Activated T-cell treated with anti-CD3 and anti-CD28 coated beads, Interleukin-2, amount 50 U/mL, for 24 hours (primary cell): ENCODE results near the gene SAXO2.
"Not testable (repeated sequence)": the region's sequence is repeated elsewhere in the genome, so short reads cannot be mapped to it uniquely, and the experiment has no call there.

Source experiments
- DNase-seq: peaks from one replicate; pipeline ENCODE4 v3.0.0-alpha.2; 2020
- H3K27ac Mint-ChIP-seq: 2 replicates; pipeline ENCODE4 v1.8.0; 2020; ENCODE audit warnings: mild to moderate bottlenecking, mixed read lengths
- H3K27me3 Mint-ChIP-seq: 2 replicates; pipeline ENCODE4 v1.8.0; 2020; ENCODE audit warnings: mixed read lengths
- H3K36me3 Mint-ChIP-seq: 2 replicates; pipeline ENCODE4 v1.8.0; 2020; ENCODE audit warnings: low read depth, mixed read lengths
- H3K4me1 Mint-ChIP-seq: 2 replicates; pipeline ENCODE4 v1.8.0; 2020; ENCODE audit warnings: low read depth, mixed read lengths
- H3K4me3 Mint-ChIP-seq: 2 replicates; pipeline ENCODE4 v1.8.0; 2020; ENCODE audit warnings: mild to moderate bottlenecking, moderate library complexity, mixed read lengths
- H3K9me3 Mint-ChIP-seq: 2 replicates; pipeline ENCODE4 v1.8.0; 2020; ENCODE audit warnings: mixed read lengths

SAXO2 gene

GRCh38 chr15:82331576-82332304 lies 69.1 kb downstream of the SAXO2 start:
- DNase-seq, H3K27me3 Mint-ChIP-seq, H3K36me3 Mint-ChIP-seq, H3K9me3 Mint-ChIP-seq, H3K4me3 Mint-ChIP-seq, H3K4me1 Mint-ChIP-seq: not testable (repeated sequence)
- peak overlapping the region; percentile 40 for H3K27ac Mint-ChIP-seq

GRCh38 chr15:82332711-82333602 lies 70.3 kb downstream of the SAXO2 start:
- H3K27me3 Mint-ChIP-seq, H3K27ac Mint-ChIP-seq, DNase-seq, H3K36me3 Mint-ChIP-seq, H3K4me1 Mint-ChIP-seq, H3K4me3 Mint-ChIP-seq, H3K9me3 Mint-ChIP-seq: not testable (repeated sequence)

DNA sequence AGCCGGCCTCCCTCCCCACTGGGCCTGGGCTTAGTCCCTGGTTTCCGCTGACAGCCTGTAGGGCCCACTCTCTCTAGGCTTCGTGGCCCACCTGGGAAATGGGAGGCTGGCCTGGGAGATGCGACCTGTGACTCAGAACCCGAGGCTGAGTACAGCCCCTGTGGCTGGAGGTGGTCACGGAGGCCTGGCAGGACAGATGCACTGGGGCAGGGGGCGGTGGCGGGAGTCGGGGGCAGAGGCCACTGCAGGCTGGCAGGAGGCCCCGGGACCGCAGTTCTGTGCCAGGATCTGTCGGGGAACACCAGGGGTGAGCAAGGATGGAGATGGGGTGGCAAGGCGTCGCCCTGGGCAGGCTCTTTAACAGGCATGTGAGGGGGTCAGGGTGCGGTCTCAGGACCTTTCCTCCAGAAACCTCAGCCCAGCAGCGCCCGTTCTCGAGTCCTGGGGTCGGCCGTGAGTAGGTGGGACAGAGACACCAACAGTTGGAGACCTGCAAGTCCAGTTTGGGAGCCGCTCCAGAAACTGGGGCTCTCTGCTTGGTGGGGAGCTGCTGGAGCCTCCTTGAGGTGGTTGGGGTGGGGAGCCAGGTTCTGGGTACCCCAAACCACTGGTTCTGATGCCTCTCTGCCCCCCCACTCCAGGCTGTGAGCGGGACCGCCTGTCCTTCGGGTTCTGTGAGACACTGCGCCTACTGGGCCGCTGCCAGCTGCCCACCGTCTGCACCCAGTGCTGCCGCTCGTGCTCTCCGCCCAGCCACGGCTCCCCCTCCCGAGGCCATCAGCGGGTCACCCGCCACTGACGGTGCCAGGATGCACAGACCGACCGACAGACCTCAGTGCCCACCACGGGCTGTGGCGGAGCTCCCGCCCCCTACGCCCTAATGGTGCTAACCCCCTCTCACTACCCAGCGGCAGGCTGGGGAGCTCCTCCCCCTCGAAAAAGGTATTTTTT lies 71.3 kb downstream of the SAXO2 start:
- H3K27ac Mint-ChIP-seq, H3K27me3 Mint-ChIP-seq, H3K4me3 Mint-ChIP-seq, DNase-seq, H3K4me1 Mint-ChIP-seq, H3K36me3 Mint-ChIP-seq, H3K9me3 Mint-ChIP-seq: not testable (repeated sequence)
